HCT116 (cell line): ENCODE measurements around the gene NNT.
"Not testable (repeated sequence)": the region's sequence is repeated elsewhere in the genome, so short reads cannot be mapped to it uniquely, and the experiment has no call there.

ENCODE experiments used
- CEBPB ChIP-seq: IDR thresholded peaks from 2 replicates; pipeline ENCODE4 v1.6.1; 2012; ENCODE audit warnings: low read depth
- CTCF ChIP-seq, 3 experiments: fragments of 200-600 bp in 1 of 3; sonication (generic) in 1 of 3; IDR thresholded peaks in 2 of 3; conservative IDR thresholded peaks in 1 of 3; 2 replicates each; pipeline ENCODE4 v1.5.1; 2012 to 2017; ENCODE audit warnings: low read depth in 2 of 3, low read length in 2 of 3, antibody characterized with exemption in 1 of 3, borderline replicate concordance in 1 of 3, control low read depth in 1 of 3, mild to moderate bottlenecking in 1 of 3, mixed read lengths in 1 of 3, mixed run types in 1 of 3, moderate library complexity in 1 of 3; ENCODE audit not compliant: insufficient read depth in 1 of 3
- EZH2 ChIP-seq: fragments of 200-600 bp; sonication (generic); IDR thresholded peaks from 2 replicates; pipeline ENCODE4 v1.6.1; 2017; ENCODE audit warnings: antibody characterized with exemption, mixed run types
- POLR2A ChIP-seq: IDR thresholded peaks from 2 replicates; pipeline ENCODE4 v1.7.0; 2011; ENCODE audit warnings: borderline replicate concordance; ENCODE audit not compliant: insufficient read depth, insufficient read length; ENCODE audit errors: extremely low read depth
- POLR2AphosphoS5 ChIP-seq: IDR thresholded peaks from 2 replicates; pipeline ENCODE4 v1.6.1; 2011; ENCODE audit warnings: mild to moderate bottlenecking, low read depth, low read length, moderate library complexity
- REST ChIP-seq: IDR thresholded peaks from 2 replicates; pipeline ENCODE4 v1.6.1; 2012; ENCODE audit warnings: low read depth
- SIN3A ChIP-seq: IDR thresholded peaks from 2 replicates; pipeline ENCODE4 v1.6.1; 2012; ENCODE audit warnings: low read depth
- SP1 ChIP-seq: IDR thresholded peaks from 2 replicates; pipeline ENCODE4 v1.6.1; 2012; ENCODE audit warnings: low read depth
- SRF ChIP-seq: IDR thresholded peaks from 2 replicates; pipeline ENCODE4 v1.6.1; 2012; ENCODE audit warnings: low read depth
- YY1 ChIP-seq: IDR thresholded peaks from 2 replicates; pipeline ENCODE4 v1.6.1; 2011; ENCODE audit warnings: low read length, low read depth, moderate library complexity, mild to moderate bottlenecking; ENCODE audit not compliant: insufficient replicate concordance; ENCODE audit errors: extremely low read depth
- ZBTB33 ChIP-seq: IDR thresholded peaks from 2 replicates; pipeline ENCODE4 v1.6.1; 2011; ENCODE audit warnings: mild to moderate bottlenecking, low read length, moderate library complexity; ENCODE audit not compliant: insufficient replicate concordance; ENCODE audit errors: extremely low read depth
- ZNF274 ChIP-seq: fragments of 200-500 bp; sonication (Bioruptor generic); IDR thresholded peaks from 2 replicates; pipeline ENCODE4 v1.6.1; 2014; ENCODE audit warnings: mild to moderate bottlenecking, low read depth, low read length, inconsistent platforms

- not testable (repeated sequence) for TF ChIP-seq POLR2A; POLR2AphosphoS5; EZH2; CTCF (IDR thresholded peaks at IDR 0.05 in 2 of 3, conservative IDR thresholded peaks at IDR 0.05 in 1 of 3; ENCODE audit: borderline replicate concordance in 1 of 3, insufficient read depth in 1 of 3, low read depth in 2 of 3, low read length in 2 of 3); REST; SIN3A; ZBTB33; ZNF274; CEBPB; SRF; YY1; SP1
These were observed 63.7 kb downstream of the NNT start for GRCh38 chr5:43666728-43667127.
